Measurements from ENCODE around the gene PPIH.
A peak's percentile ranks its signal among the peaks of the same experiment; 100 is the strongest.
"Not testable (repeated sequence)": the region's sequence is repeated elsewhere in the genome, so short reads cannot be mapped to it uniquely, and the experiment has no call there.

The PPIH gene

DNA sequence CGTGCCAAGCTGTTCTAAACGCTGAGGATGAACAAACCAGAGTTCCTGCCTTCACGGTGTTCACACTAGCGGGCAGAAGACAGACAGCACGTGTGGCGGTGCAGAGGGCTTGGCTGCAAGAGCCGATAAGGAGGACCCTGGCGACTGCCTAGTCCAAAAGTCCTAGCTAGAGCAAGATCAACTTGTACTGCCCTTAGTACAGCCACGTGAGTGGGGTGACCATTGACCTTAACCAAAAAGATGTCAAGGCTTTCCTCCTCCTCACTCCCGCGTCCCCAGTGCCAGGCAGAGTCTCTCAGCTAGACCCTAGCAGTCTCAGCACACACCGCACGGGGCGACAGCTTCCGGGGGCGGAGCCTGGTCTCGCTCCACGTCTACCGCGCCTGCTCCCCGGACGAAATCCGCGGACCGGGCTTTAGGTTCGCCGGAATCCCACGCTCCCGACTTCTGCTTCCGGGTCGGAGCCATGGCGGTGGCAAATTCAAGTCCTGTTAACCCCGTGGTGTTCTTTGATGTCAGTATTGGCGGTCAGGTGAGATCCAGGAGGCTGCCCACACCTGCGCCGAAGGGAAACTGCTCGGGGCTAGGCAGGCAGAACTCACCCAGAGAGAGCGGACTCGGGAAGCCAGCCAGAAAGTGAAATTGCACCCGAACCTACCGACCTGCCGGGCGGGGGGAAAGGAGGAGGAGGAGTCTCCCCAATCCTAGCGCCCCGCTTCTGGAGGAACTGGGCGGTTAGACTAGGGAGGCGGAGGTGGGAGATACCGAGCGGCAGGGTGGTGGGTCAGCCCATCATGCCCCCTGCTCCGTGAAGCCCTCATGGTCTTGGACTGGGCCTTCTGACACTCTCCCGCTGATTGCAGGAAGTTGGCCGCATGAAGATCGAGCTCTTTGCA lies at the start of gene PPIH:
Gene PPIH, plus strand, starts transcription at position 443 of the 896 bp plus-strand sequence. Its CDS starts 24 bp downstream, at position 467.
- peak; percentile 92 for DNase-seq (ENCODE audit: low read depth)

- DNase-seq (ENCODE audit: low read depth), result no peak
Observed at GRCh38 chr1:42613803-42614131, 44.5 kb upstream of the PPIH start.

GRCh38 chr1:42618866-42619265 lies 39.4 kb upstream of the PPIH start:
- no peak for DNase-seq (ENCODE audit: low read depth)

- DNase-seq (ENCODE audit: low read depth), result no peak
Observed at GRCh38 chr1:42620307-42620706, 37.9 kb upstream of the PPIH start.

GRCh38 chr1:42621180-42621579 lies 37.0 kb upstream of the PPIH start:
- DNase-seq (ENCODE audit: low read depth), result not testable (repeated sequence)

DNA sequence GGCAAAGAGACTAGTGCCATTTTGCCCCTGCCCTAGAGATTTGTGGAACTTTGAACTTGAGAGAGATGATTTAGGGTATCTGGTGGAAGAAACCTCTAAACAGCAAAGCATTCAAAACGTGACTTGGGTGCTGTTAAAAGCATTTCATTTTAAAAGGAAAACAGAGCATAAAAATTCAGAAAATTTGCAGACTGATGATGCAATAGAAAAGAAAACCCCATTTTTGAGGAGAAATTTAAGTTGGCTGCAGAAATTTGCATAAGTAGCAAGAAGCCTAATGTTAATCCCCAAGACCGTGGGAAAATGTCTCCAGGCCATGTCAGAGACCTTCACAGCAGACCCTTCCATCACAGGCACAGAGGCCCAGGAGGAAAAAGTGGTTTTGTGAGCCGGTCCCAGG lies 31.0 kb upstream of the PPIH start:
- DNase-seq (ENCODE audit: low read depth), result not testable (repeated sequence)

- DNase-seq (ENCODE audit: low read depth), result no peak
Observed at GRCh38 chr1:42639116-42639515, 19.1 kb upstream of the PPIH start.

DNA sequence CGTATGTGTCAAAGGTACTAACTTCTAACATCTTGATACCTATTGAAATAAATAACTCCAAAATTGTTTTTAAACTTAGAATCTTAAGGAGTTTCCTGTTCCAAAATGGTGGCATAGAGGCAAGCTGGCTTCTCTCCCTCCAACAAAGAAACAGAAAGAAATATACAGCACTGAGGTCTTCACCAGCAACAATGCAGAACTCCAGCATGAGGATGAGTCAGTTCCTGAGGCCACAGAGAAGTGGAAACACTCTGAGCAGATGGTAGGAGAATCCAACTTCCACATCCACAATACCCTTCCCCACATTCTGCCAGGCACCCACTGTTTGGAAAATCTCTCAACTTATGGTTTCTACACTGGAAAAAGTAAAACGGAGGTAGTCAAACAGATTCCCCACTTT lies 12.2 kb upstream of the PPIH start:
- no peak for DNase-seq (ENCODE audit: low read depth)

DNA sequence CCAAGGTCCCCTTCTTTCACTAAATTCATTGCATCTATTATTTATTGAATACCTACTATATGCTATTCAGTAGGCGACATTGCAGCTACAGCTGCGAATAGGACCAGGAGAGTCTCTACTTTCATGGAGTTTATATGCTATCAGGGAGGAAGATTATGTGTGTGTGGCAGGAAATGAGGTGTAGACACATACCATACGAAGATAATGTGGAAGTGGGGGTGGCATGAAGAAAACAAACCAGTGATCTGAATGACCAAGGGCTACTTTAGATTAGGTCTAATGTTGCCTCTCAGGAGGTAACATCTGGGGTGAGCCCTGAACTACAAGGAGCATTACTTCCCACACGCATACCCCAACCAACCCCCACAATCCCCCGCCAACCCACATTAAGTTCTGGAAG lies 1.0 kb upstream of the PPIH start:
- no peak for DNase-seq (ENCODE audit: low read depth)

- DNase-seq (ENCODE audit: low read depth), result no peak
Observed at GRCh38 chr1:42658877-42659337, 684 bp downstream of the PPIH start.

DNA sequence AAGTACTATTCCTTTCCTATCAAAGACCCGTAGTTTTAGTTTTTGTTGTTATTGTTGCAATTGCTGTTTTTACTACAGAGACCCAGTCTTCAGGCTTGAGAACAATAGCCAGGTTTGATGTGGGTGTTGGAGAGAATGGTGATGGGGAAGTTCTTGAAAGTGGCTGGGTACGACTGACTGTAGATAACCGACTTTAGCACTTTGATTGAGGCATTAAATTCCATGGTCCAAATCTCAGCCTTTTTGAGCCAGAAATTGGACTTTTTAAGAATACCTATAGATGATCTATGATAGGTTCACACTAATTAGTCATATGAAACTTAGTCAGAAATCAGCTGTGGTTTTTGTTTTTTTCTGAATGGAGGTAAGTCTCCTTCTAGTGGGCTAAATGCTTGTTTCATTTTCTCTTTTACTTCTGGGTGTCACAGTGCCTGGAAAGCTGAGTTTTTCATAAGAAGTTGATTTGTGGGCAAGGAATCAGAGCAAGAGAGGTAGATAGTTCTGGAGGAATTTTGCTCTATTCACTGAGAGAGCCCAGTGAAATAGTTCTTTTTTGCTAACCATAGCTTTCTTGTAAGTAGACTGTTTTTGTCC lies 2.8 kb downstream of the PPIH start:
- no peak for DNase-seq (ENCODE audit: low read depth)

DNA sequence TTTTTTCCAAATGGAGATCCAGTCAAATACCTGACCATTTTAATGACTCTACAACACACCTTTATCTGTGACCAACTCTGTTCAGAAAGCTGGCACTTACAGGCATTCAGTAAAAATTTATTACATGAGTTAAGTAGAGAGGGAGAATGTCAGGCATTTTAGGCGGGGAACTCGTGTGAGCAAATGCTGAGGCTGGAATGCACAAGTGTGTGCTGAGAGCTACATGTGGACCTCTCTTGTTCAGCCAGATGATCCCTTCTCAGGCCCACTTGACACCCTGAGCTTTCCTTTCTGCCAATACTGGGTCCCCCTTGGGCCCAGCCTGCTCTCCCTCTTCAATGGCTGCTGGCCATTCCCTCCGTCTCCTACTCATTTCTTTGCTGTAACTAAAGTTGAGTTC lies 11.7 kb downstream of the PPIH start:
- DNase-seq (ENCODE audit: low read depth), result no peak

GRCh38 chr1:42670425-42670824 lies 12.2 kb downstream of the PPIH start:
- DNase-seq (ENCODE audit: low read depth), result no peak

DNA sequence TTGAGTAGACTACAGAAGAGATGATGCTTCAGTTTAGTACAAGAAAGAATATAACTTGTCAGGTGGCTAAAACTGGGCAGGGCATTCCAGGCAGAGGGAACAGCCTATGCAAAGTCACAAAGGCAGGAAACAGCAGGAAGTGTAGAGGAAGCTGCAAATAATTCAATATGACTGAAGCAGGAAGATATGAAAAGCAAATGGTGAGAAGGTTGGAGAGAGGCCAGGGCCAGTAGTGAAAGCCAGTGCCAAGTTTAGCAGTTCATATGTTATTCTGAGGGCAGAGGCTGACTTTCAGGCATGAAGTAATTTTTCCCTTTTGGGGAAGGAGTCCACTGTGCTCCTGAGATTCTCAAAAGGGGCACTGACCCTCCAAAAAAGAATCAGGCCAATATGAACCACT lies 16.0 kb downstream of the PPIH start:
- no peak for DNase-seq (ENCODE audit: low read depth)

DNA sequence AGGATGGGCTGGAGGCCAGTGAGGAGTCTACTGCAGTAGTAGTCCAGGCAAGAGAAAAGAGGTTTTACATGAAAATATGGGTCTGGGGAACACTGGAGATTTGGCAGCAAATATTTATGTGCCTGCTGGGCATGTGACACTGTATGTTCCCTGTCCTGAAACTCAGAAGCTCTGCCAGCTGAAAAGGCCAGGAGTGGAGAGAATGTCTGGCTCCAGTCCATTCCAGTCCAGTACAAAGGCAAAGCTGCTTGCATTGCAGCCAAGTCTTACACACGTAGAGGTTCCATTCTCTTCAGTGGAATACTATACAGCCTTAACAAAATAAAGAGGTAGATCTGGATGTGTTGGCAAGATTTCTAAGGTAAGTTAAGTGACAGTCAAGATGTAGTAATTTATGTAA lies 16.5 kb downstream of the PPIH start:
- DNase-seq (ENCODE audit: low read depth), result no peak

- DNase-seq (ENCODE audit: low read depth), result no peak
Observed at GRCh38 chr1:42675467-42675866, 17.2 kb downstream of the PPIH start.

DNA sequence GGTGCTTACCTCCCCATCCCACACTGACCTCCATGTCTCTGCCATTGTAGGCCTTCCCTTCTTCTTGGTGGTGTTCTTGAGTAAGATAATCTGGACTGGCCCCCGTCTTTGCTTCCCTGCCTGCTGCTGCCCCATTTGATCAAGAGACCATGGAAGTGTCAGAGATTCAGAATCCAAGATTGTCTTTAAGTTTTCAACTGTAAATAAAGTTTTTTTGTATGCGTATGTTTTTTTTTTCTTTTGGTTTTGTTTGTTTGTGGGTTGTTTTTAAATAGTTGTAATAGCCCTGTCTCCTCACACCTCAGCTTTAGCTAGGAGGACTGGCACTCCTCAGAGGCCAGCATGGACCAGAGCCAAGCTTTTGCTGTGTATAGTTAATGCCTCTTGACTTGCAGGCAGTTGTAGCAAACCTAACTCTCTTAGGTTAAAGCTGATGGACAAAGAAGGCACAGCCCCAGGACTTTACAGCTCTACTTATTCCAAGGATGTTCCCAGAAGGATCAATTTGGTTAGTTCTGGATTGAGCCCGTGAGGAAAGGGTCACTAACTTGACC lies 18.4 kb downstream of the PPIH start:
- DNase-seq (ENCODE audit: low read depth), result no peak

DNA sequence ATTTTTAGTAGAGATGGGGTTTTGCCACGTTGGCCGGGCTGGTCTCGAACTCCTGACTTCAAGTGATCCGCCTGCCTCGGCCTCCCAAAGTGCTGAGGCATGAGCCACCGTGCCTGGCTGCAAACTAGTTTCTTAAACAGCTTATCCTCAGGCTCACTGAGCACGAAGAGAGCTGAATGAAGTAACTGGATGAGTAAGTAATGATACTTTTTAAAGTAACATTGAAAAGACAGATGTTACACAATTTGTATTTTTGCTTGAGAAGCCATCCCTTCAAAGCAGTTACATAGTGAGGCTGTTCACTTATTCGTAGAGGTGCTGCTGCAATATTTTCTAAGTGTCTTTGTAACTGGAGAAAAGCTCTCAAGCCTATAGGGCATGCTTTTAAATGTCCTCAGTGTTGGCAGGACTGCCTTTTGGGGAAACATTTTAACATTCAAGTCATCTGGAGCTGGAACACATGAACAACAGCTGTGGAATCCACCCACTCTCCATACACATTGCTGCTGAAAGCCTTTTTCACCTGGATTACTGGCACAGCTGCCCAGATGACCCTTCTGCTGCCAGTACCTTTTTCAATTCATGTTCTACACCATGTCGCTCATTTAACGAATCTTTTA lies 21.3 kb downstream of the PPIH start:
- no peak for DNase-seq (ENCODE audit: low read depth)

GRCh38 chr1:42680055-42680454 lies 21.8 kb downstream of the PPIH start:
- DNase-seq (ENCODE audit: low read depth), result no peak

DNA sequence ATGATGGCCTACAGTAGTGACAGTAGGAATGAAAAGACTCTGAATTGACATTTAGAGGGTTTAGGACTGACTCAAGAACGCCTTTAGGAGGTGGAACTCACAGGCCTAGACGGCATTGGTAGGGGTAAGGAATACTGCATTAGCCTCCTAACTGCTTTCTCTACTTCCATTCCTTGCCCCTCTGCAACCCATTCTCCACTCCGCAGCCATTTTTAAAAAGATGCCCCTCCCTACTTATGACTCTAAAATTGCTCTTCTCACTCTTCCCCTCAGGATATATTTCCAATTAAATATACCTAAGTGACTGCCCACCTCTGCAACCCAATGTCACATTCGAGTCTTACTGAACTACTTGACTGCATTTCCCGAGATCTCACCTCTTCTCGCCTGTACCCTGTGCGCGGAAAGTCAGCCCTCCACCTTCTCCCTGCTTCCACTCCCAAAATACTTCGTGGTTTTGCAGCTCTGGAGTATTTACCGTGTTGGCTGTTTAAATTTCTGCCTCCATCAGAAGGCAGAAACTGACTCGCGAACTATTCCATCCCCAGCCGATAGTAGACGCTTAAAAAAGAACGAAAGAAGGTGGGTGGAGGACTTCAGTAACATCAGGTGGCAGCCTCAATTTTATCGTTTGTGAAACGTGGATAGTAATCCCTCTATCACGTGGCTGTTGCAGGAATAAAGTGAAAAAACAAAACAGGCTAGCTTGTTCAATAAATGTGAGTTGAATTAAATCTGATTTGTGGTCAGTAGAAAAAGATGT lies 22.9 kb downstream of the PPIH start:
- no peak for DNase-seq (ENCODE audit: low read depth)

DNA sequence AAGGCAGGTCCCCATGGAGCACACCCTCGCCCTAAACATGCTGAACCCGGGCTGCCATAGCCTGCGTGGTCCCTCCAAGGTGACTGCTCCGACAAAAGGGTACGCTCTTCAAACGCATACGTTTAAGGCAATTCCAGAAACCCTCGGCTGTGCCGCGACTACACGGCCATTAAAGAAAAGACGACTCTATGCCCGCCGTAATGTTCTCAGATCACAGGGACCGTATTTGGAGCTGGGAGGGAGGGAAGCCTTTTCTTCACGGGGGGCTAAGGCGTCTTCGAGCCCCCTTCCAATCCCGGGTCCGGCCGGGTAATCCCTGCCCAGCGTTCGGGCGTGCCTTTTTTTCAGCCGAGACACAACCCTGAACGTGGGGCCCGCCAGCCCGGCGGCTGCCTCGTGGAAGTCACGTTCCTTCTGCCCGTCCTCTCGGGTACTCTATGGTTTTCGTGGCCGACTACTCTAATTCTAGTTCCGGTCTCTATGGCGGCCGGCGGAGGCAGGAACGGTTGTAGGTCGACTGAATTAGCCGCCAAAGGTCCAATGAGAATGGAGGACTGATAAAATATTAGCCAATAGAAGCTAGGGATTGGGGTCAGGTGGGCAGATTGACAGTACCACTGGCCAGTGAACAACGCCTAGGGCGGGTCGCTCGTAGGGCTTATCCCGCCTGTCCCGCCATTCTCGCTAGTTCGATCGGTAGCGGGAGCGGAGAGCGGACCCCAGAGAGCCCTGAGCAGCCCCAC lies 23.7 kb downstream of the PPIH start, which contains the start of gene YBX1:
Gene YBX1, plus strand, starts transcription at position 678 of the 743 bp plus-strand sequence. CDS start 148 bp downstream, outside the sequence.
- peak; percentile 89 for DNase-seq (ENCODE audit: low read depth)

DNA sequence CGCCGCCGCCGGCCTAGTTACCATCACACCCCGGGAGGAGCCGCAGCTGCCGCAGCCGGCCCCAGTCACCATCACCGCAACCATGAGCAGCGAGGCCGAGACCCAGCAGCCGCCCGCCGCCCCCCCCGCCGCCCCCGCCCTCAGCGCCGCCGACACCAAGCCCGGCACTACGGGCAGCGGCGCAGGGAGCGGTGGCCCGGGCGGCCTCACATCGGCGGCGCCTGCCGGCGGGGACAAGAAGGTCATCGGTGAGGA lies 24.2 kb downstream of the PPIH start:
- peak; percentile 12 for DNase-seq (ENCODE audit: low read depth)
